ENCODE results near the gene ZNF670.

The ZNF670 gene

DNA sequence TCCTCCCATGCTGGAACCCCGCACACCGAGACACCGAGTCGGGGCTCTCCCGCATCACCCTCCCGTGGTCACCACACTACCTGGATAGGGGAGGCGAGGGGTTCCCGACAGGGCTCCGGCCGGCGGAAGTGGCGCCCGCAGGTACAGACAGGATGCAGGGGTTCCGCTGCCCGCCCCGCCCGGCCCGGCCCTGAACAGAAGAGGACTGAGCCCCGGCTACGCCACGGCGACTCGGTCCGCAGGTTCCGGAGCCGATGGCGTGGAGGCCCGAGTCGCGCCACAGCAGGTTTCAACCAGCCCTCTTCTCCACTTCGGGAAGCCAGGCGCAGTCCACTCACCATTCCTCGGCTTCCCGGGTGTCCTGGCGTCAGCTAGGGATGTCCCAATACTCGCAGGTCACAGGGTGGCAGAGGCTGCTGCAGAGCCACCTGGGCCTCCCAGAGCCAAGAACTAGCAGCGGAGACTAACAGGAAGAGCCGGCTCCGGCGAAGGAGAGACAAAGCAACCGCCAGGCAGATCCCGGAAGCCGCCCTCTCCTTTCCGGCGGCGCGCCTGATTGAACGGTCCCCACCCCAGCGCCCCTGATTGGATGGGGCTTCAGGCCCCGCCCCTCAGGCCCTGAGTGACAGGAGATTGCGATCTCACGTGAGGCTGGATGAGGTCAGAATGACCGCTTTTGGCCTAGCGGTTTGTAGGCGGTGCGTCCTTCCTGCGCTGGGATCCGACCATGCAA is 25.4 kb upstream of the ZNF670 start, which contains the start of gene ZNF669:
TSS of gene ZNF669 (minus strand) at position 498 of the 733 bp plus-strand sequence. CDS start at position 341, 157 bp downstream.
- DNase-seq: peak; percentile 98

GRCh38 chr1:247102381-247102780 is 23.8 kb upstream of the ZNF670 start:
- no peak for DNase-seq

- no peak for DNase-seq
Observed at GRCh38 chr1:247100676-247101279, 22.2 kb upstream of the ZNF670 start.

DNA sequence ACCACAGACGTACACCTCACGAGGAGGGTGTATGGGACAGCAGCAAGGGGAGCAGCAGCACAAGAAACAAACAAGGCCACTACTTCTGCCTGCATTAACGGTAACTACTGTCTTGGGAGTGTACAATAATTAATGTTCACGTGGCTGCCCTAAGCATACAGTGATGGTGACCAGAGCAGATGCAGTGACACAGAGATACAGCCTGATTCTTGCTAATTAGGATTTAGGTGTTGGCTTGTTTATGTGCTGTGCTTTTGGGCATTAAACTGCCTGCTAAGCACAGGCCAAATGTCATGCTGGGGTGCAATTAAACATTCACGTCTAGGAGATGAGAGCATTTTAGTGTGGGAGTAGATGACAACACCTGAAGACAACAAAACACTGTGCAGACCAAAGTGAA is 18.3 kb upstream of the ZNF670 start:
- no peak for DNase-seq

GRCh38 chr1:247096544-247096943 is 17.9 kb upstream of the ZNF670 start:
- DNase-seq: no peak

DNA sequence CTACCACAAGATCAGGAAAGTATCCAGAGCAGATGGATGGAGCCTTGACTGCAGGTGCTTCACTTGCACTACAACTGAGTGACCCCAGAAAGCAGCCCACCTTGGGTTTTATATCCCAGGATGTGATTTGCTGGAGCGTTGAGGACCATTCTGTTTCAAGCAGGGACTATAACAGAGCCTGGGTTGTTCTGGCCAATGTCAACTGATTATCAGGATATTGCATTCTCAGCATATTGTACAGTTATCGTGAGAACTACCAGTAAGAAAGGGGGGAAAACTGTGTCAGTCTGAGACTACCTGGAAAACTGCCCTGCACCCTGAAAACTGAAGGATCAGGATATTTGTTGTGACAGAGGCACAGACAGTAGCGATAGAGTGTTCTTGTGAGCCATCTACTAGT is 17.5 kb upstream of the ZNF670 start:
- DNase-seq: no peak

GRCh38 chr1:247090455-247090854 is 11.8 kb upstream of the ZNF670 start:
- DNase-seq: no peak

DNA sequence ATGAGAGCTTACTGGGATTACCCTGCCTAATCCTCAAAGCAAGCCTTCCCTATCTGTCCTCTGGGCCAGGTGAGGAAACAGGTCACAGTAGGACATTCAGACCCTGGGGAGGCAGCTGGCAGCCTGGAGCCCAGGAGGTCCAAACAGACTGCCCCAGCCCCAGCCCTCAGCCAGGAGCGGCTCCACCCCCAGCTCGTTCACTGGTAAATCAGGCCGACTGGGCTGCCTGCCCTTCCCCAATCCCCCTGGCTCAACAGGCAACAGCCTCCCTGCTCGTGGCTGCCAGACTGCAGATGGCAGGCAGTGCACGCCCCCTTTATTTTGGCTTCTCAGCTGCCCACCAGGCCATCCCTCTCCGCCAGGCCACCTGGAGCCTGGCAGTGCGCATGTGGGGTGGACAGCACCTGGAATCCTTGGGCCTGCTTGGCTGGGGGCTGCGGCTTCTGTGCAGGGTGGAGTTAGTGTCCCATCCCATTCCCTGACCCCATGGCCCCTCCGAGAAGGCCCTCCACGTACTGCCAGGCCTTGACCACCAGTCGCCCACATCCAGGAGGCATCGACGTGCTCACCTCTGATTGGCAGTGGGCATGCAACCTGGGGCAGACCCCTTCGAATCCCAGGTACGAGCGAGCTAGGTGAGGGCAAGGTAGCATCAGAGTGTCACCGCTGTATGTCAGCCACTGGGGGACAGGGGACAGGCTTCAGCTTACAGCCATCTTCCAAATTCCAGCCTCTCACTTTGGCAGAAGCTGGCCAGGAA is 11.2 kb upstream of the ZNF670 start:
- no peak for DNase-seq

DNA sequence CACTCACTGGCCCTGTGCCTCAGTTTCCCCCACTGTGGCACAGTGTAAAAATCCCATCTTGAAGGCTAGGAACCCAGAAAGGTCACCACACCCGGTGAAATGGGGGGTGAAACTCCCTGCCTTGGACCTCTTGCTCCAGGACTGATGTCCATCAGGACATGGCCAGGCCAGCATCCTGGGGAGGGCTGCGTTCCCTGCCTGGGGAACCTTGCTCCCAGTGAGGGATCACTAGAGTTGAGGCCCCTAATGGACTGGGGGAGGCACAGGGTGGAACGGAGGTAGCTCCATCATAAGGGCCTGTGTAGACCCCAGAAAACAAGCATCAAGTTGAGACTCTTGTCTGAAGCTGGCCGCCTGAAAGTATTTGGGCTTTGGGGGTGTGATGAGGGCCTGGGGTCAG is 10.4 kb upstream of the ZNF670 start:
- DNase-seq: no peak

GRCh38 chr1:247087256-247087655 is 8.6 kb upstream of the ZNF670 start:
- no peak for DNase-seq

- DNase-seq: no peak
Observed at GRCh38 chr1:247085310-247085709, 6.7 kb upstream of the ZNF670 start.

- no peak for DNase-seq
Observed at GRCh38 chr1:247084771-247085170, 6.2 kb upstream of the ZNF670 start.

- no peak for DNase-seq
Observed at GRCh38 chr1:247079141-247079874, 697 bp upstream of the ZNF670 start.

- peak; percentile 3 for DNase-seq
Observed at GRCh38 chr1:247077876-247078257, 744 bp downstream of the ZNF670 start.

DNA sequence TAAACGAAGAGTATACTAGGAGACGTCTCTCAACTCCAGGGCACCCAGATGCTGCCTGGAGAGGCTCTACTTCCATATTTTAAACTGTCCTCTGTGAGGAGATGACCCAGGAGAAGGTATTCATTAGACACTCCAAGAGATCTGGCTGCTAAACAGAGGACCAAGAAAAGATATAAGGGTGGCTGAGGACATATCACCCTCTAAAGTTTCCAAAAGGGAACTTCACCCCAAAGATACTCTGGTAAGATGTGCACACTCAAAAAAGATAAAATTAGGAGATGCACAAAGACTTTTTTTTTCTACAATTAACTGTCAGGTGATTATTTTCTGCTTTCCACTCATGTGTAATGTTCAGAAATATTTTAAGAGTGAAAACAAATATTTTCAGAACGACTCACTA is 1.4 kb downstream of the ZNF670 start:
- DNase-seq: no peak

DNA sequence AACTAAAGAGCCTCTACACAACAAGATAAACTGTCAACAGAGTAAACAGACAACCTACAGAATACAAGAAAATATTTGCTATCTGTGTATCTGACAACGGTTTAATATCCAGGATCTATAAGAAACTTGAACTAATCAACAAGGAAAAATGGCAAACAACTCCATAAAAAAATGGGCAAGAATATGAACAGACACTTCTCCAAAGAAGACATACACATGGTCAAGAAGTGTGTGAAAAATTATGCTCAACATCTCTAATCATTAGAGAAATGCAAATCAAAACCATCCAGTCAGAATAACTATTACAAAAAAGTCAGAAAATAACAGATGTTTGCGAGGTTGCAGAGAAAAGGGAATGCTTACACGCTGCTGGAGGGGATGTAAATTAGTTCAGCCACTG is 8.0 kb downstream of the ZNF670 start:
- DNase-seq: no peak

GRCh38 chr1:247064304-247064703 is 14.3 kb downstream of the ZNF670 start:
- DNase-seq: no peak

DNA sequence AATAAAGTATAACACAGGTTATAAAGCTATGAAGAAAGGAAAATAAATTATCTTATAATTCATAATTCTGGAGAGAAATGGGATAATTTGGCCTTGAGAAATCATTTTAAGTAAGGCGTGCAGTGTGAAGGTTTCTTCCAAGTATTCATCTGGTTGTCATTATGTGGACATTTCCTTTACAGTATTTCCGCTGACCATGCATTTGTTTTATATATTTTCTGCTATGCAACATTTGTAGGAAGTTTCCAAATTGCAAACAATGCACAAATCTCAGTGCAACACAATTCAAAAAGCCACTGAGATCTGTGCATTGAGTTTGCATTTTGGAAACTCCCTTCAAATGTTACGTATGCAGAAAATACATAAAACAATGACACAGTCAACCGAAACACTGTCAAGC is 17.8 kb downstream of the ZNF670 start:
- DNase-seq: no peak

DNA sequence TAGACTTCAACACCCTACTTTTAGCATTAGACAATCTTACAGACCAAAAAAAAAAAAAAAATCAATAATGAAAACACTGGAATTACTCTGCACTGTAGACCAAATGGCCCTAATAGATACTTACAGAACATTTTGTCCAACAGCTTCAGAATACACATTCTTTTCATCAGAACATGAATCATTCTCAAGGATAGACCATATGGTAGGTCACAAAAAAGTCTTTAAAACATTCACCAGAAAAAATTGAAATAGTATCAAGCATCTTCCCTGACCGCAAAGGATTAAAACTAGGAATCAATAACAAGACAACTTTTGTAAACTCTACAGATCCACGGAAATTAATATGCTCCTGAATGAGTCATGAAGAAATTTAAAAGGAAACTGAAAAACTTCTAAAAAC is 22.5 kb downstream of the ZNF670 start:
- no peak for DNase-seq

- no peak for DNase-seq
Observed at GRCh38 chr1:247054992-247055415, 23.6 kb downstream of the ZNF670 start.

DNA sequence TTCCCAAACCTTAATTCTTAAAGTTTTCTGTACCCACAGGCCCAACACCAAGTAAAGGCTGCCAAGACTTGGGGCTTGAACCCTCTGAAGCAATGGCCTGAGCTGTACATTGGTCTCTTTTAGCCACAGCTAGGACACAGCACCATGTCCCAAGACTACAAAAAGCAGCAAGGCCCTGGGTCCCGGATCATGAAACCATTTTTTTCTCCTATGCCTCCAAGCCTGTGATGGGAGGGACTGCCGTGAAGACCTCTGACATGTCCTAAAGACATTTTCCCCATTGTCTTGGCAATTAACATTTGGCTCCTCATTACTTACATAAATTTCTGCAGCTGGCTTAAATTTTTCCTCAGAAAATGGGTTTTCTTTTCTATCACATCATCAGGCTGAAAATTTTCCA is 30.9 kb downstream of the ZNF670 start:
- DNase-seq: no peak

DNA sequence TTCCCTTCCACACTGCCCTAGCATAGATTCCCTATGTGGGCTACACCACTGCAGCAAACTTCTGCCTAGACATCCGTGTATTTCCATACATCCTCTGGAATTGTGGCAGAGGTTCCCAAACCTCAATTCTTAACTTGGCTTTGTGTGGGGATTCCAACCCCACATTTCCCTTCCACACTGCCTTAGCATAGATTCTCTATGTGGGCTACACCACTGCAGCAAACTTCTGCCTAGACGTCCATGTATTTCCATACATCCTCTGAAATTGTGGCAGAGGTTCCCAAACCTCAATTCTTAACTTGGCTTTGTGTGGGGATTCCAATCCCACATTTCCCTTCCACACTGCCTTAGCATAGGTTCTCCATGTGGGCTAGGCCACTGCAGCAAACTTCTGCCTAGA is 31.4 kb downstream of the ZNF670 start:
- no peak for DNase-seq

- DNase-seq: peak; percentile 6
Observed at GRCh38 chr1:247043406-247043805, 35.2 kb downstream of the ZNF670 start.
